ENCODE data around the gene PML. TPM values are rescaled to one million over a fixed set of nuclear protein-coding genes. Genes with fewer than 3 reads are reported as not detected.
"Not testable (repeated sequence)": the region's sequence is repeated elsewhere in the genome, so short reads cannot be mapped to it uniquely, and the experiment has no call there.

The PML gene
- total and polyA plus RNA-seq, 8 donors, result 16.0 to 170 (median 30.7) TPM

- no peak overlapping the region for H3K4me3 ChIP-seq
- H3K36me3 ChIP-seq, result peaks cover 0 to 38% (median 37%) of the 10 kb centered on the region in 4 donors
- intact Hi-C loops (cut with DNase I; ENCODE audit: low total_unique reads), result no loop called here
- WGBS, 5 donors, result 75 to 89% (median 79%) methylated on average over 7 of the region's 7 CpGs
- H3K4me1 ChIP-seq, result peaks cover 16 to 34% (median 29%) of the 10 kb centered on the region in 4 donors
- H3K27me3 ChIP-seq, result no peaks in the 10 kb centered on the region
- TF ChIP-seq EP300 (IDR thresholded peaks at IDR 0.05) (no peak), POLR2A (IDR thresholded peaks at IDR 0.05) (no peak), POLR2AphosphoS5 (IDR thresholded peaks at IDR 0.05) (no peak)
- TF ChIP-seq, protein P1, sequence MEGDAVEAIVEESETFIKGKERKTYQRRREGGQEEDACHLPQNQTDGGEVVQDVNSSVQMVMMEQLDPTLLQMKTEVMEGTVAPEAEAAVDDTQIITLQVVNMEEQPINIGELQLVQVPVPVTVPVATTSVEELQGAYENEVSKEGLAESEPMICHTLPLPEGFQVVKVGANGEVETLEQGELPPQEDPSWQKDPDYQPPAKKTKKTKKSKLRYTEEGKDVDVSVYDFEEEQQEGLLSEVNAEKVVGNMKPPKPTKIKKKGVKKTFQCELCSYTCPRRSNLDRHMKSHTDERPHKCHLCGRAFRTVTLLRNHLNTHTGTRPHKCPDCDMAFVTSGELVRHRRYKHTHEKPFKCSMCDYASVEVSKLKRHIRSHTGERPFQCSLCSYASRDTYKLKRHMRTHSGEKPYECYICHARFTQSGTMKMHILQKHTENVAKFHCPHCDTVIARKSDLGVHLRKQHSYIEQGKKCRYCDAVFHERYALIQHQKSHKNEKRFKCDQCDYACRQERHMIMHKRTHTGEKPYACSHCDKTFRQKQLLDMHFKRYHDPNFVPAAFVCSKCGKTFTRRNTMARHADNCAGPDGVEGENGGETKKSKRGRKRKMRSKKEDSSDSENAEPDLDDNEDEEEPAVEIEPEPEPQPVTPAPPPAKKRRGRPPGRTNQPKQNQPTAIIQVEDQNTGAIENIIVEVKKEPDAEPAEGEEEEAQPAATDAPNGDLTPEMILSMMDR (IDR thresholded peaks at IDR 0.05), result no peak
- no peaks in the 10 kb centered on the region for H3K9me3 ChIP-seq
- no peak for DNase-seq
- H3K27ac ChIP-seq, result no peak overlapping the region
These were observed 51.2 kb downstream of the PML start for GRCh38 chr15:74045636-74046274.

- H3K4me3 ChIP-seq, result no peak overlapping the region
- no peak overlapping the region for H3K27ac ChIP-seq
- H3K36me3 ChIP-seq, result peaks cover 0 to 38% (median 37%) of the 10 kb centered on the region in 4 donors
- intact Hi-C loops (cut with DNase I; ENCODE audit: low total_unique reads), result no loop called here
- H3K27me3 ChIP-seq, result no peaks in the 10 kb centered on the region
- no peak for TF ChIP-seq POLR2AphosphoS5 (IDR thresholded peaks at IDR 0.05)
- DNase-seq, result peak in 1 of 2 donors; percentile 11
- WGBS, 5 donors, result 81 to 86% (median 83%) methylated on average over 7 of the region's 7 CpGs
- peaks cover 18 to 38% (median 28%) of the 10 kb centered on the region in 4 donors for H3K4me1 ChIP-seq
- H3K9me3 ChIP-seq, result no peaks in the 10 kb centered on the region
These were observed 51.8 kb downstream of the PML start for GRCh38 chr15:74046275-74046674.

DNA sequence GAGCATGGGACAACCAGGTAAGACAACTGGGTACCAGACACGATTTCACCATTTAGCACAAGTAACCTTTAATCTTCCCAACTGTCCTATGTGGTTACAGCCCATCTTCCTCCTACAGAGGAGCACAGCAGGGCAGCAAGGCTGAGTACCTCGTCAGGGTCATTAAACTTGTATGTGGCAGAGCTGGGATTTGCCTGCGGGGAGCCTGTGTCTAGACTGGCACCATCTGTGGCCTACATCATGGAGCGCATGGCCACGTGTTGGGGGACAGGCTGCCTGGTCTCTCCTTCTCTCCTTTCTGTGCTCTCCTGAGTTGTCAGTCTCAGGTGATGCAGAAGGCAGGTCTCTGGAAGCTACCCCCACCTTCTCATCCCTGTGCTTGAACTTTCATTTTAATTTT, 55.6 kb downstream of the PML start:
- Histone ChIP-seq H3K27me3 (no peaks in the 10 kb centered on the region), H3K9me3 (no peaks in the 10 kb centered on the region), H3K36me3 (peaks cover 0 to 9% (median 6%) of the 10 kb centered on the region in 4 donors), H3K4me1 (peaks cover 28 to 52% (median 40%) of the 10 kb centered on the region in 4 donors), H3K27ac (peak overlapping the region in 4 of 5 donors; percentile 73 to 84 (median 78)), H3K4me3 (no peak overlapping the region)
- intact Hi-C loops (cut with DNase I; ENCODE audit: low total_unique reads), result no loop called here
- 79 to 89% (median 81%) methylated on average over 5 of the region's 5 CpGs for WGBS, 5 donors
- TF ChIP-seq EP300 (IDR thresholded peaks at IDR 0.05) (no peak), POLR2A (IDR thresholded peaks at IDR 0.05) (no peak), POLR2AphosphoS5 (IDR thresholded peaks at IDR 0.05) (no peak)
- TF ChIP-seq, protein P1 (IDR thresholded peaks at IDR 0.05), result no peak
- no peak for DNase-seq

DNA sequence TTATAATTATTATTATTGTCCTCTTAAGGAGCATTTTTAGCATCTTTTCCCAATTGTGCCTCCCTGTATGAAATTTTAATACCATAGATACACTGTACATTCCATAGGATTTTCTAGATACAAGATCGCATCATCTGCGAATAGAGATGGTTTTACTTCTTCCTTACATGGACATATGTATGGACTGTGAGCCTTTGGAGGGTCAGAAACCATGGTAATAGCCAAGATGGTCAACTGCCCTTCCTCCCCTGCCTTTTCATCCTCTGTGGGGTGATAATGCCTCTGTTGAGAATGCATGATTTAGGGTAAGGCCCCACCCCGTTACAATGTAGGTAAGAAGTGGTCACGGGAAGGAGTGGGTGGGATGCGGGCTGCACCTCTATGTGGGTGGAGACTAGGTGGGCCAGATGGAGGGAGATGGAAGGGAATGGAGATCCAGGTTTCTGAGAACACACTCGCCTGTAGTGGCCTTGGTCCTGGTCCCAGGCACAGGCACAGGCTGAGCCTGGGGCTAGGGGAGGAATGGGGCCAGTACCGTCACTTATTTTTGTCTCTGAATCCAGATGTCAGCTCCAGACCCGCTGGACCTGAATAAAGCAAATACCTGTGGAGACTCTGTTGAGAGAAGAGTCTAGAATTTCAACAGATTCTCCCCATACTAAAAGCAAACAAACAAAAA, 56.2 kb downstream of the PML start:
- Histone ChIP-seq H3K4me3 (no peak overlapping the region), H3K27me3 (no peaks in the 10 kb centered on the region), H3K27ac (peak overlapping the region; percentile 73 to 84 (median 79)), H3K36me3 (peaks cover 0 to 3% (median under 1%) of the 10 kb centered on the region in 4 donors), H3K9me3 (no peaks in the 10 kb centered on the region), H3K4me1 (peaks cover 28 to 52% (median 40%) of the 10 kb centered on the region in 4 donors)
- 71 to 80% (median 77%) methylated on average over 8 of the region's 8 CpGs for WGBS, 5 donors
- intact Hi-C loops (cut with DNase I; ENCODE audit: low total_unique reads), result no loop called here
- DNase-seq, result peak in 1 of 2 donors; percentile 5
- TF ChIP-seq POLR2A (IDR thresholded peaks at IDR 0.05) (no peak), EP300 (IDR thresholded peaks at IDR 0.05) (no peak), POLR2AphosphoS5 (IDR thresholded peaks at IDR 0.05) (no peak)
- TF ChIP-seq, protein P1 (IDR thresholded peaks at IDR 0.05), result no peak

DNA sequence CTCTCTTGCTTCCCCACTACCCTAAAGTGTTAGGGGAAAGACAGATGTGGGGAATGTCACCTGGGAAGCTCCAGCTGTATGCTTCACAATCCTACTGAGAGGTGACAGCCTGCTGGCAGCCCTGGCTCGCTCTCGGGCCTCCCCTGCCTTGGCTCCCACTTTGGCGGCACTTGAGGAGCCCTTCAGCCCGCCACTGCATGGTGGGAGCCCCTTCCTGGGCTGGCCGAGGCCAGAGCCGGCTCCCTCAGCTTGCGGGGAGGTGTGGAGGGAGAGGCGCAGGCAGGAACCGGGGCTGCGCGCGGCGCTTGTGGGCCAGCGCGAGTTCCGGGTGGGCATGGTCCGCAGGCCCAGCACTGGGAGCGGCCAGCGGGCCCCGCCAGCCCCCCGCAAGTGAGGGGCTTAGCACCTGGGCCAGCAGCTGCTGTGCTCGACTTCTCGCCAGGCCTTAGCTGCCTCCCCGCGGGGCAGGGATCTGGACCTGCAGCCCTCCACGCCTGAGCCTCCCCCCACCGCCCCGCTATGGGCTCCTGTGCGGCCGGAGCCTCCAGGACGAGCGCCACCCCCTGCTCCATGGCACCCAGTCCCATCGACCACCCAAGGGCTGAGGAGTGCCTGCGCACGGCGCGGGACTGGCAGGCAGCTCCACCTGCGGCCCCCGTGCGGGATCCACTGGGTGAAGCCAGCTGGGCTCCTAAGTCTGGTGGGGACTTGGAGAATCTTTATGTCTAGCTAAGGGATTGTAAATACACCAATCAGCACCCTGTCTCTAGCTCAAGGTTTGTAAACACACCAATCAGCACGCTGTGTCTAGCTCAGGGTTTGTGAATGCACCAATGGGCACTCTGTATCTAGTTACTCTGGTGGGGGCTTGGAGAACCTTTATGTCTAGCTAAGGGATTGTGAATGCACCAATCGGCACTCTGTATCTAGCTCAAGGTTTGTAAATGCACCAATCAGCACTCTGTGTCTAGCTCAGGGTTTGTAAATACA, 58.0 kb downstream of the PML start:
- H3K4me3 ChIP-seq; H3K27me3 ChIP-seq; DNase-seq; intact Hi-C loops (cut with DNase I; ENCODE audit: low total_unique reads); H3K36me3 ChIP-seq; H3K9me3 ChIP-seq: not testable (repeated sequence)
- 87 to 93% (median 90%) methylated on average over 23 to 42 of the region's 42 CpGs for WGBS, 5 donors
- Histone ChIP-seq H3K4me1 (peaks cover 28 to 52% (median 40%) of the 10 kb centered on the region in 4 donors), H3K27ac (peak overlapping the region; percentile 24 to 84 (median 74))

Measured in stomach (tissue), 9 donors.